Spinal cord (tissue), 10 donors: ENCODE measurements around the gene CASQ2. TPM values are rescaled to one million over a fixed set of nuclear protein-coding genes. Genes with fewer than 3 reads are reported as not detected.

ENCODE experiments used
- DNase-seq, 6 donors: peaks; one replicate each; pipeline versions ENCODE4 v3.0.0 to v3.0.0-alpha.2; 2013 to 2015; ENCODE audit warnings: low spot score in 6 of 6, low read depth in 4 of 6
- H3K27ac ChIP-seq: one replicate; pipeline ENCODE4 v1.5.1; 2013; ENCODE audit warnings: low read depth, low read length, control low read depth
- H3K27me3 ChIP-seq: one replicate; pipeline ENCODE4 v1.6.1; 2013; ENCODE audit warnings: low read length; ENCODE audit not compliant: control insufficient read depth, insufficient read depth
- H3K36me3 ChIP-seq: one replicate; pipeline ENCODE4 v1.6.1; 2013; ENCODE audit warnings: low read length; ENCODE audit not compliant: control insufficient read depth, insufficient read depth
- H3K4me1 ChIP-seq: one replicate; pipeline ENCODE4 v1.6.1; 2013; ENCODE audit warnings: low read length; ENCODE audit not compliant: control insufficient read depth, insufficient read depth
- H3K4me3 ChIP-seq: one replicate; pipeline ENCODE4 v1.5.1; 2013; ENCODE audit warnings: low read depth, low read length, control low read depth
- H3K9me3 ChIP-seq: one replicate; pipeline ENCODE4 v1.6.1; 2013; ENCODE audit warnings: low read length; ENCODE audit not compliant: control insufficient read depth, insufficient read depth
- WGBS: methylation state at CpG from one replicate; pipeline ENCODE4 v1.1.5; 2013; ENCODE audit warnings: missing lambda C conversion rate; ENCODE audit not compliant: insufficient coverage; 5-methylcytosine and 5-hydroxymethylcytosine counted together
- polyA plus RNA-seq, 2 donors: library from polyadenylated mRNA; unstranded; fragments of 120-200 nt; gene quantifications; one replicate each; pipeline ENCODE4 v1.2.1, GENCODE V29; 2013; ENCODE audit not compliant: insufficient read length in 2 of 2
- total RNA-seq, 2 donors: library from RNA; depleted of rRNA in 1 of 2; stranded (reverse); fragments of 120-200 nt in 1 of 2; fragments of >200 nt in 1 of 2; gene quantifications; one replicate each; pipeline versions ENCODE4 v1.2.3 to v1.2.4, GENCODE V29; 2013 to 2014
- donor health status: healthy.

The CASQ2 gene
- total and polyA plus RNA-seq, 4 donors, result 1.1 to 3.1 (median 1.4) TPM

DNA sequence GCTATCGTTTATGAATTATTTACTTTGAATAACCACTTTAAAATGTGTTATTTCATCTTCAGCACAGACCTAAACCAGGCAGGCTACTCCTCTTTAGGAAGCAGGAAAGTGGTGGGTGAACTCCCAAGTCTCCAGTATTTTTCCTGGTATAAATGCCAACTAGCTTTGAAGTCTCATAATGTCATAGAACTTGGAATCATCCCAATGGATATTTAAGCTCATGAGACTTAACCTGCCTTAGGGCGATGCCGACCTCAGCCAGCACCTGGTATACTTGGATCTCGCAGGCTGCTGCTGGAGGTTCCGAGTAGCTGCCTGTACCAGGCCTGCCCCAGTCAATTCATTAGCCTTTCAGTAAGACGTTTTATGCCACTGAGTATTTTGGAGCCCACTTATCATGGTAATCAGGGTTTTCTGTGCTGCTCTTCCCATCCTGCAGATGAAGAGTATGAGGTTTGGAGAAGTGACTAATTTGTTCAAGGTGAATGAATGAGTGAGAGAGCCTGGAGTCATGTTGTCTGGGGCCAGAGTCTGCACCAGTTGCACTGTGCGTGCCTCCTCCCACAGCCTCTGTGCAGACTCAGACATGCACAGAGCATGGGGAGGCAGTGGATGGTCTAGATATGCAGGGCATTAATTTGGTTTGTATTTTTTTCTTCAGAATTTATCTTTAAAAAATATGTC lies 91.9 kb downstream of the CASQ2 start:
- no peaks in the 10 kb centered on the region for H3K27me3 ChIP-seq
- H3K27ac ChIP-seq, result no peak overlapping the region
- peaks cover 14% of the 10 kb centered on the region for H3K4me1 ChIP-seq
- peak in 1 of 6 donors; percentile 22 for DNase-seq
- no peak overlapping the region for H3K4me3 ChIP-seq
- no peaks in the 10 kb centered on the region for H3K9me3 ChIP-seq
- H3K36me3 ChIP-seq, result peaks cover 8% of the 10 kb centered on the region
- WGBS, result 60% methylated on average over 6 of the region's 7 CpGs

DNA sequence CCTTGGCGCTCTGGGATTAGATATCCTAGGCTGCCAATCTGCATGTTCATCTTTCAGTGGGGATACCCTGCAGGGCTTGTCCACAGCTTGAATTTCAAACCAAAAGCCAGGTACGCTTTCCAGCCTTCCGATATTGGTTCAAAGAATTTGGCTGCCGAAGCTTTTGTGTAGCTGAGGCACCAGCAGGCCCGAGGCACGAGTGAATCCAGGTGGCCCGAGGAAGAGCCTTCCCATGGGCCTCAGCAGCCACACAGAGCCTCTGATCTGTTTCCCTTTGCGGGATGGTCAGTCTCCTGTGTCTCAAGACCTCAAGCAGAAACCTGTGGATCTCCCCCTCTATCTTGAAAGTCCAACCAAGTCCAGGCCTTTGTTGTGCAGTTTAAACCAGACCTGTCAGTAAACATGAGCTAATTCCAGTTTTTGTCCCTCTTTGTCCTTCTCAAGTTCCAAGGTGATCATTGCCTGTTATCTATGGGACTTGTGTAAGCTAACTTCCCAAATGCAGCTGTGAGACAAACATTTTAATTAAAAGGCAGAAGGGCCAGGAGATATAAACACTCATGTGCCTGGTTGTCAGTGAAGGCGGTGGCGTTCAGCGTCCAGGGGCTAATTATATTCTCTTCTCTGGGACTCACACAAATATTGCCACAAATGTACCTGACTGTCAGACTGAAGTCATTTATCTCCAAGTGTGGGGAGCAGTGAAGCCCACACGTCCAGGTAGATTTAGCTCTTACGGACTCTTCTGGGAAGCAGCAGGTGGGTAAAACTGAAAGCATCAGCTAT lies 96.1 kb downstream of the CASQ2 start:
- Histone ChIP-seq H3K9me3 (no peaks in the 10 kb centered on the region), H3K4me3 (no peak overlapping the region), H3K4me1 (peaks cover 21% of the 10 kb centered on the region), H3K36me3 (peaks cover 9% of the 10 kb centered on the region), H3K27me3 (no peaks in the 10 kb centered on the region), H3K27ac (no peak overlapping the region)
- 88% methylated on average over 11 of the region's 13 CpGs for whole genome bisulfite sequencing
- no peak for DNase-seq

GRCh38 chr1:115671176-115671934 lies 97.2 kb downstream of the CASQ2 start:
- 76% methylated on average over 14 of the region's 19 CpGs for WGBS
- no peaks in the 10 kb centered on the region for H3K27me3 ChIP-seq
- H3K4me3 ChIP-seq, result no peak overlapping the region
- no peak overlapping the region for H3K27ac ChIP-seq
- no peaks in the 10 kb centered on the region for H3K9me3 ChIP-seq
- H3K36me3 ChIP-seq, result peaks cover 9% of the 10 kb centered on the region
- peak in 2 of 6 donors; percentile 15 to 57 for DNase-seq
- peaks cover 21% of the 10 kb centered on the region for H3K4me1 ChIP-seq

DNA sequence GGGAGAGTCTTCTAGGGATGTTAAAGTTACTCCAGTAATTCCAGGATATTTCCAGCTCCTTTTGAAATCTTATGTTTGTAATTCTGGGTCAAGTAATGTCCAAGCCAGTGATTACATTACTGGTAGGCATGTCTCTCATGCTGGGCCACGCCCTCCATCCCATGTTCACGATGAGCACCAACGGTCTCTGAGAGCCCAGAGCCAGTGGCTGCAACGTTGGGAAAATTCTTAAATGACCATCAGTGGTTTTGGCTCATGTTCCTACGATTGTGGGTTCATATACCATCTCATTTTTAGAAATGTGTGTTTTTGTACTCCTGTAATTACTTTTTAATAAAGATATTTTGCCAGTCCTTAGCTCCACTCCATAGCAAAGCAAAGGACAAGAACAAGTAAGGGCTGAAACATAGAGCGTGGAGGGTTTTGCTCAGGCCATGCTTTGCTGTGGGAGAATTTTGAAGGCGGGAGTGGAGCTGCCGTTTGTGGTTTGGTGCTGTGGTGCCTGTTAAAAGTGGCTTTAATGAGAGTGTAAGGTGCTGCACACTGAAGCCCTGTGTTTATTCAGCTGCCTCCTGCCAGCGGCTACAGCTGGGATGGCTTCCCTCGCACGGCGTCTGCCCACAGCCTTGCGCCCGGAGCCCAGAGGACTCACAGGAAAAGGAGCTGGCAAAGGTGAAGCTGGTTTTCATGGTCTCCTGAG lies 97.9 kb downstream of the CASQ2 start:
- Histone ChIP-seq H3K4me1 (peaks cover 25% of the 10 kb centered on the region), H3K27me3 (no peaks in the 10 kb centered on the region), H3K4me3 (no peak overlapping the region), H3K9me3 (no peaks in the 10 kb centered on the region), H3K36me3 (peaks cover 9% of the 10 kb centered on the region), H3K27ac (no peak overlapping the region)
- DNase-seq, result no peak
- 84% methylated on average over 10 of the region's 14 CpGs for WGBS

- WGBS, result no CpG with 5 or more reads among the region's 1 CpG
- Histone ChIP-seq H3K4me1 (peaks cover 25% of the 10 kb centered on the region), H3K9me3 (no peaks in the 10 kb centered on the region), H3K4me3 (no peak overlapping the region), H3K36me3 (peaks cover 9% of the 10 kb centered on the region), H3K27ac (no peak overlapping the region), H3K27me3 (no peaks in the 10 kb centered on the region)
- no peak for DNase-seq
Measured at GRCh38 chr1:115669886-115670285, 98.6 kb downstream of the CASQ2 start.

GRCh38 chr1:115669002-115669673 lies 99.4 kb downstream of the CASQ2 start:
- no peaks in the 10 kb centered on the region for H3K27me3 ChIP-seq
- H3K4me3 ChIP-seq, result no peak overlapping the region
- DNase-seq, result no peak
- no peak overlapping the region for H3K27ac ChIP-seq
- peaks cover 11% of the 10 kb centered on the region for H3K36me3 ChIP-seq
- peaks cover 25% of the 10 kb centered on the region for H3K4me1 ChIP-seq
- no peaks in the 10 kb centered on the region for H3K9me3 ChIP-seq
- WGBS, result no CpG with 5 or more reads among the region's 5 CpGs

DNA sequence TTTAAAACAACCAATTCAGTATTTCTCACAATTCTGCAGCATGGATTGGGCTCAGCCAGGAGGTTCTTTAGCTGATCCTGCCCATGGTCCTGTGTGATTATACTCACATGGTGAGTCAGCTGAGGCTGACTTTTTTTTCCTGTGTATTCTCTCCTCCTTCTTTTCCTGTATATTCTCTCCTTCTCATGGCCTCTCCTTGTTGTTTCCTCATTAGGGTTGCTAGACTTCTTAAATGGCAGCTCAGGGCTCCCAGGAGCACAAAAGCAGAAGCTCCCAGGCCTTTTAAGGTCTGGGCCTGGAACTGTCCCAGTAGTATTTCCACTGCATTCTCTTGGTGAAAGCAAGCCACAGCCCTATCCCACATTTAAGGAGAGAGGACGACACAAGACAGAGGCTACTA lies 99.9 kb downstream of the CASQ2 start:
- Histone ChIP-seq H3K36me3 (peaks cover 17% of the 10 kb centered on the region), H3K4me3 (no peak overlapping the region), H3K9me3 (no peaks in the 10 kb centered on the region), H3K4me1 (peaks cover 25% of the 10 kb centered on the region), H3K27me3 (no peaks in the 10 kb centered on the region), H3K27ac (no peak overlapping the region)
- DNase-seq, result no peak
- WGBS, result no CpG with 5 or more reads among the region's 1 CpG

- no peaks in the 10 kb centered on the region for H3K27me3 ChIP-seq
- peak in 3 of 6 donors; percentile 12 to 81 (median 38) for DNase-seq
- peak overlapping the region; percentile 11 for H3K27ac ChIP-seq
- H3K4me3 ChIP-seq, result no peak overlapping the region
- peaks cover 26% of the 10 kb centered on the region for H3K4me1 ChIP-seq
- H3K9me3 ChIP-seq, result no peaks in the 10 kb centered on the region
- 42% methylated on average over 3 of the region's 4 CpGs for WGBS
- H3K36me3 ChIP-seq, result peaks cover 19% of the 10 kb centered on the region
Measured at GRCh38 chr1:115666702-115667101, 101.8 kb downstream of the CASQ2 start.

- no peaks in the 10 kb centered on the region for H3K9me3 ChIP-seq
- peaks cover 22% of the 10 kb centered on the region for H3K4me1 ChIP-seq
- no peaks in the 10 kb centered on the region for H3K27me3 ChIP-seq
- no peak for DNase-seq
- H3K4me3 ChIP-seq, result no peak overlapping the region
- H3K27ac ChIP-seq, result peak overlapping the region; percentile 11
- H3K36me3 ChIP-seq, result peaks cover 15% of the 10 kb centered on the region
- WGBS, result 87% methylated on average over 5 of the region's 6 CpGs
Measured at GRCh38 chr1:115666206-115666605, 102.3 kb downstream of the CASQ2 start.
